ENCODE data around the gene CC2D2A. TPM values are rescaled to one million over a fixed set of nuclear protein-coding genes. Genes with fewer than 3 reads are reported as not detected.
"Not testable (repeated sequence)": the region's sequence is repeated elsewhere in the genome, so short reads cannot be mapped to it uniquely, and the experiment has no call there.

CC2D2A gene
- total RNA-seq, 1 donor from 2014 or later, result 65.7 TPM

GRCh38 chr4:15515106-15515505 is 45.4 kb downstream of the CC2D2A start:
- no peak for DNase-seq (ENCODE audit: low spot score)

- no peak for DNase-seq (ENCODE audit: low spot score)
Measured at GRCh38 chr4:15516494-15516893, 46.8 kb downstream of the CC2D2A start.

GRCh38 chr4:15517681-15518080 is 48.0 kb downstream of the CC2D2A start:
- not testable (repeated sequence) for DNase-seq (ENCODE audit: low spot score)

GRCh38 chr4:15521442-15522039 is 51.9 kb downstream of the CC2D2A start:
- DNase-seq (ENCODE audit: low spot score), result no peak

- DNase-seq (ENCODE audit: low spot score), result no peak
Measured at GRCh38 chr4:15525080-15525479, 55.4 kb downstream of the CC2D2A start.

- no peak for DNase-seq (ENCODE audit: low spot score)
Measured at GRCh38 chr4:15526924-15527592, 57.4 kb downstream of the CC2D2A start.

GRCh38 chr4:15531792-15532191 is 62.1 kb downstream of the CC2D2A start:
- DNase-seq (ENCODE audit: low spot score), result no peak

- DNase-seq (ENCODE audit: low spot score), result no peak
Measured at GRCh38 chr4:15533817-15534216, 64.1 kb downstream of the CC2D2A start.

- DNase-seq (ENCODE audit: low spot score), result no peak
Measured at GRCh38 chr4:15535599-15535998, 65.9 kb downstream of the CC2D2A start.

GRCh38 chr4:15536552-15537499 is 67.1 kb downstream of the CC2D2A start:
- DNase-seq (ENCODE audit: low spot score), result no peak

- DNase-seq (ENCODE audit: low spot score), result no peak
Measured at GRCh38 chr4:15541941-15542340, 72.3 kb downstream of the CC2D2A start.

GRCh38 chr4:15542760-15543159 is 73.1 kb downstream of the CC2D2A start:
- no peak for DNase-seq (ENCODE audit: low spot score)

GRCh38 chr4:15543537-15544247 is 74.0 kb downstream of the CC2D2A start:
- no peak for DNase-seq (ENCODE audit: low spot score)

- DNase-seq (ENCODE audit: low spot score), result no peak
Measured at GRCh38 chr4:15544248-15544729, 74.6 kb downstream of the CC2D2A start.

GRCh38 chr4:15545371-15545770 is 75.7 kb downstream of the CC2D2A start:
- no peak for DNase-seq (ENCODE audit: low spot score)

- no peak for DNase-seq (ENCODE audit: low spot score)
Measured at GRCh38 chr4:15547392-15547791, 77.7 kb downstream of the CC2D2A start.

- DNase-seq (ENCODE audit: low spot score), result no peak
Measured at GRCh38 chr4:15550491-15550890, 80.8 kb downstream of the CC2D2A start.

GRCh38 chr4:15551740-15552446 is 82.2 kb downstream of the CC2D2A start:
- DNase-seq (ENCODE audit: low spot score), result no peak

GRCh38 chr4:15552557-15553362 is 83.1 kb downstream of the CC2D2A start:
- DNase-seq (ENCODE audit: low spot score), result no peak

GRCh38 chr4:15556511-15557092 is 86.9 kb downstream of the CC2D2A start:
- no peak for DNase-seq (ENCODE audit: low spot score)

Data from umbilical cord (tissue), 2 donors.